SK-N-MC (cell line): Measurements from ENCODE around the gene TBL2.

Experiments used
- EZH2 ChIP-seq: fragments of 200-600 bp; sonication (generic); IDR thresholded peaks from one replicate; pipeline ENCODE4 v1.6.1; 2017; ENCODE audit warnings: antibody characterized with exemption
- FOXP2 ChIP-seq: optimal IDR thresholded peaks from 2 replicates; pipeline ENCODE3; 2011; ENCODE audit warnings: mild to moderate bottlenecking, moderate library complexity; ENCODE audit not compliant: insufficient read depth; ENCODE audit errors: extremely low read length, control extremely low read depth
- POLR2AphosphoS5 ChIP-seq: IDR thresholded peaks from 2 replicates; pipeline ENCODE4 v1.6.1; 2012; ENCODE audit warnings: mild to moderate bottlenecking, low read depth, low read length, borderline replicate concordance

DNA sequence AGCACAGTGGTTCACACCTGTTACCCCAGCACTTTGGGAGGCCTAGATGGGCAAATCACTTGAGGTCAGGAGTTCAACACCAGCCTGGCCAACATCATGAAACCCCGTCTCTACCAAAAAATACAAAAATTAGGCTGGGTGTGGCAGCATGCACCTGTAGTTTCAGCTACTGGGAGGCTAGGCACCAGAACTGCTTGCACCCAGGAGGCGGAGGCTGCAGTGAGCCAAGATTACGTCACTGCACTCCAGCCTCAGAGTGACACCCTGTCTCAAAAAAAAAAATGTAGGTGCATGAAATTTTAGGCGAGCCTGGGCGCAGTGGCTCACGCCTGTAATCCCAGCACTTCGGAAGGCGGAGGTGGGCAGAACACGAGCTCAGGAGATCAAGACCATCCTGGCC lies 30.5 kb downstream of the TBL2 start:
- TF ChIP-seq EZH2 (no peak), POLR2AphosphoS5 (no peak), FOXP2 (no peak)
